Gastroesophageal sphincter (tissue), 4 donors: ENCODE measurements around the gene EPHB6. TPM values are rescaled to one million over a fixed set of nuclear protein-coding genes. Genes with fewer than 3 reads are reported as not detected.

Experiments
- ATAC-seq: fragments of 150-250 bp; one replicate; pipeline ENCODE4 v1.9.1; 2016; ENCODE audit warnings: mild to moderate bottlenecking, moderate library complexity
- H3K27ac ChIP-seq, 4 donors: fragments of 200-600 bp; sonication (generic) in 3 of 4; 1 replicate in 3 of 4; 2 replicates in 1 of 4; pipeline ENCODE4 v1.5.1; 2016 to 2019
- H3K27me3 ChIP-seq: fragments of 200-600 bp; sonication (generic); one replicate; pipeline ENCODE4 v1.5.1; 2019
- H3K36me3 ChIP-seq, 2 donors: fragments of 200-600 bp; sonication (generic); one replicate each; pipeline ENCODE4 v1.5.1; 2019; ENCODE audit warnings: control low read depth in 1 of 2
- H3K4me1 ChIP-seq, 3 donors: fragments of 200-600 bp; sonication (generic); 1 replicate in 2 of 3; 2 replicates in 1 of 3; pipeline ENCODE4 v1.5.1; 2016 to 2019; ENCODE audit warnings: control low read depth in 2 of 3
- H3K4me3 ChIP-seq, 2 donors: fragments of 200-600 bp; sonication (generic); one replicate each; pipeline ENCODE4 v1.5.1; 2019; ENCODE audit warnings: mild to moderate bottlenecking in 1 of 2, moderate library complexity in 1 of 2
- H3K9me3 ChIP-seq, 3 donors: fragments of 200-600 bp; sonication (generic); one replicate each; pipeline ENCODE4 v1.5.1; 2017 to 2019; ENCODE audit warnings: control low read depth in 2 of 3
- EP300 ChIP-seq: sonication (generic); formaldehyde crosslinking; IDR thresholded peaks from one replicate; pipeline ENCODE4 v1.6.1; 2017; ENCODE audit warnings: antibody characterized with exemption, mild to moderate bottlenecking
- POLR2A ChIP-seq, 2 donors: fragments of 450-650 bp; IDR thresholded peaks; one replicate each; pipeline ENCODE4 v1.6.1; 2017; ENCODE audit warnings: antibody characterized with exemption in 2 of 2, mild to moderate bottlenecking in 2 of 2, moderate library complexity in 1 of 2
- POLR2AphosphoS5 ChIP-seq: sonication (generic); formaldehyde crosslinking; IDR thresholded peaks from one replicate; pipeline ENCODE4 v1.6.1; 2017; ENCODE audit warnings: antibody characterized with exemption
- WGBS, 2 donors: methylation state at CpG; one replicate each; pipeline ENCODE4 v1.1.5; 2018; ENCODE audit warnings: low coverage in 1 of 2; 5-methylcytosine and 5-hydroxymethylcytosine counted together
- total RNA-seq, 4 donors: library from RNA; depleted of rRNA; stranded (reverse); fragments of >200 nt; gene quantifications; one replicate each; pipeline ENCODE4 v1.1.0, GENCODE V29; 2016
- TF ChIP-seq, protein P1 (sequence below), 4 experiments: fragments of 200-600 bp in 2 of 4; fragments of 450-650 bp in 2 of 4; sonication (generic) in 1 of 4; IDR thresholded peaks; one replicate each; pipeline ENCODE4 v1.5.1; 2017 to 2019; ENCODE audit warnings: antibody characterized with exemption in 4 of 4, mild to moderate bottlenecking in 2 of 4, moderate library complexity in 2 of 4

Gene EPHB6
- total RNA-seq, 4 donors from 2014 or later = 6.0 to 22.1 (median 9.7) TPM

DNA sequence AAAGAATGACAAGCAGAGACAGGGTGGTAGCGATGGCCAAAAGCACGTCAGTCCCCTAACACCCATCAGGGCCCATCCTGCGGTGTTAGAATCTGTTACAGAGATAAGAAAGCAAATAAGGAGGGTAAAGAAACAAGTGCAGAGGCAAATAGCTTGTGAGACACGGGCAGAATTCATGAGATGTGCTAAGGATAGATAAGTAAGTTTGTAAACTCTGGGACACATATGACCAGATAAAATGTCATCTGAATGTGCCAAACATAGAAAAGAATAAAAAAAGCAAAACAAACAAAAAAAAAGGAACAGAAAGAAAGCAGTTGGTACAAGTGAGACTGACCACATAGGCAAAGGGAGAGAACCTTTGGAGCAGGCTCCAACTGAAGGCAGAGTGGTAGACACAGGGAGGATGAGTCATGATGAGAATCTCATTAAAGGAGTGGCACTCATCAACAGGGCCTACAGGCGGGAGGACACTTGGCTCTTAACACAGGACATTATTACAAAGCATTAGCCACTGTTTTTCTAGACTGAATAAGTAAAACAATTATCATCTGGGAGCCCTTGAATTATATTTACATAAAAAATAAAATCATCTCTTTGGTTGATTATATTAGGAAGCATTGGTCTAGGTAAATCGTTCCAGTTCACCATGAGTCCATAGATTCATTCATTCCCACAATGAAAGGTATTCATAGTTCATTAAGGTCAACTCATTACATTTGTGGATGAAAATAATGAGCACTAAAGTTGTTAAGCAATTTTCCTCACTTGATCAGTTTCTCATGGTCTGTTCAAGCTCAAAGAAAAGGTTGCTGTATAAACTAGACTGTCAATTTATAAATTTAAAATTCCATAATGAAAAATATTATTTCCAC, 21.5 kb upstream of the EPHB6 start:
- TF ChIP-seq, protein P1, sequence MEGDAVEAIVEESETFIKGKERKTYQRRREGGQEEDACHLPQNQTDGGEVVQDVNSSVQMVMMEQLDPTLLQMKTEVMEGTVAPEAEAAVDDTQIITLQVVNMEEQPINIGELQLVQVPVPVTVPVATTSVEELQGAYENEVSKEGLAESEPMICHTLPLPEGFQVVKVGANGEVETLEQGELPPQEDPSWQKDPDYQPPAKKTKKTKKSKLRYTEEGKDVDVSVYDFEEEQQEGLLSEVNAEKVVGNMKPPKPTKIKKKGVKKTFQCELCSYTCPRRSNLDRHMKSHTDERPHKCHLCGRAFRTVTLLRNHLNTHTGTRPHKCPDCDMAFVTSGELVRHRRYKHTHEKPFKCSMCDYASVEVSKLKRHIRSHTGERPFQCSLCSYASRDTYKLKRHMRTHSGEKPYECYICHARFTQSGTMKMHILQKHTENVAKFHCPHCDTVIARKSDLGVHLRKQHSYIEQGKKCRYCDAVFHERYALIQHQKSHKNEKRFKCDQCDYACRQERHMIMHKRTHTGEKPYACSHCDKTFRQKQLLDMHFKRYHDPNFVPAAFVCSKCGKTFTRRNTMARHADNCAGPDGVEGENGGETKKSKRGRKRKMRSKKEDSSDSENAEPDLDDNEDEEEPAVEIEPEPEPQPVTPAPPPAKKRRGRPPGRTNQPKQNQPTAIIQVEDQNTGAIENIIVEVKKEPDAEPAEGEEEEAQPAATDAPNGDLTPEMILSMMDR (IDR thresholded peaks at IDR 0.05) = no peak
- no peak for TF ChIP-seq POLR2AphosphoS5
- TF ChIP-seq EP300 = no peak
- TF ChIP-seq POLR2A (IDR thresholded peaks at IDR 0.05) = no peak

DNA sequence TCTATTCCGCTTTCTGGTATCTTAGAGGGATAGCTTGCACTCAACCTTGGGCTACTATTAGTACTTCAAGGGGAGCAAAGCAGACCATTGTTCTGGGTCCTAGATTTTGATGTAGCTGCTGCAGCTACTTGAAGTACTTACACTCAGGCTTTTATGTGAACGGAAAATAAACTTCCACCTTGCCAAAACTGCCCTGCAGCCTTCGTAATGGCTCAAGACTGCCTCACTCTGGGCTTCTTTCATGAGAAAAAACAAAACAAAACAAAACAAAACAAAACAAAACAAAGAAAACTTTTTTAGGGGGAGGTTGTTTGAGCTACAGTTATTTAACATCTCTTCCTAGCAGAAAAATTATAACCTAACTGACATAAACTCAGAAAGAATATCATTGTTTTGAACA, 19.4 kb upstream of the EPHB6 start:
- Histone ChIP-seq H3K27me3 (no peaks in the 10 kb centered on the region), H3K4me1 (no peaks in the 10 kb centered on the region), H3K9me3 (no peaks in the 10 kb centered on the region), H3K4me3 (no peak overlapping the region), H3K27ac (no peak overlapping the region), H3K36me3 (no peaks in the 10 kb centered on the region)
- TF ChIP-seq POLR2A (IDR thresholded peaks at IDR 0.05) (no peak), EP300 (no peak), POLR2AphosphoS5 (no peak)
- TF ChIP-seq, protein P1 (IDR thresholded peaks at IDR 0.05) = no peak
- 14 to 18% methylated on average over 3 of the region's 3 CpGs for WGBS, 2 donors
- no peak for ATAC-seq

More for the DNA sequence above, 21.5 kb upstream of the EPHB6 start:
- Histone ChIP-seq H3K27me3 (no peaks in the 10 kb centered on the region), H3K27ac (no peak overlapping the region), H3K9me3 (no peaks in the 10 kb centered on the region), H3K4me1 (no peaks in the 10 kb centered on the region), H3K4me3 (no peak overlapping the region), H3K36me3 (no peaks in the 10 kb centered on the region)
- WGBS, 2 donors = 40 to 57% methylated on average over 5 to 6 of the region's 6 CpGs
- ATAC-seq = no peak

DNA sequence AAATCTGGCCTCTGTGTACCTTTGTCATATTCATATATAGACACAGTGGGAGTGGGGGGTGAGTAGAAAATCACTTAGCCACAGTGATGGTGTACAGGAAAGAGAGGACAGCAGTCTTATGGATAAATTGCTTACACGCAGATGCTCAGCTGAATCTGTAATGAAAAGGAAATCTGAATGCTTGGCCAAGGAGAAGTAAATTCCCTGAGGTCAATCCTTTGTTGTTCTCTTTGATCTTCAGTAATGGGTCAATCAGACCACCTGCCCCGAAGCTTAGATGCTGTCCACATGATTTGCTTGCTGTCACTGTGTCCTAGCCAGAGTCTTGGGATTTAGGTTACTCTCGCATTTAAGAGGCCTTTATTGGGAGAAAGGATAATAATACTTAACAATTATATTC, 18.4 kb upstream of the EPHB6 start:
- H3K27ac ChIP-seq = no peak overlapping the region
- no peaks in the 10 kb centered on the region for H3K36me3 ChIP-seq
- ATAC-seq = no peak
- no peaks in the 10 kb centered on the region for H3K4me1 ChIP-seq
- 77 to 91% methylated on average over 2 to 3 of the region's 3 CpGs for WGBS, 2 donors
- no peaks in the 10 kb centered on the region for H3K27me3 ChIP-seq
- H3K4me3 ChIP-seq = no peak overlapping the region
- H3K9me3 ChIP-seq = no peaks in the 10 kb centered on the region
- no peak for TF ChIP-seq POLR2AphosphoS5
- TF ChIP-seq EP300 = no peak
- TF ChIP-seq, protein P1 (IDR thresholded peaks at IDR 0.05) = no peak
- no peak for TF ChIP-seq POLR2A (IDR thresholded peaks at IDR 0.05)

DNA sequence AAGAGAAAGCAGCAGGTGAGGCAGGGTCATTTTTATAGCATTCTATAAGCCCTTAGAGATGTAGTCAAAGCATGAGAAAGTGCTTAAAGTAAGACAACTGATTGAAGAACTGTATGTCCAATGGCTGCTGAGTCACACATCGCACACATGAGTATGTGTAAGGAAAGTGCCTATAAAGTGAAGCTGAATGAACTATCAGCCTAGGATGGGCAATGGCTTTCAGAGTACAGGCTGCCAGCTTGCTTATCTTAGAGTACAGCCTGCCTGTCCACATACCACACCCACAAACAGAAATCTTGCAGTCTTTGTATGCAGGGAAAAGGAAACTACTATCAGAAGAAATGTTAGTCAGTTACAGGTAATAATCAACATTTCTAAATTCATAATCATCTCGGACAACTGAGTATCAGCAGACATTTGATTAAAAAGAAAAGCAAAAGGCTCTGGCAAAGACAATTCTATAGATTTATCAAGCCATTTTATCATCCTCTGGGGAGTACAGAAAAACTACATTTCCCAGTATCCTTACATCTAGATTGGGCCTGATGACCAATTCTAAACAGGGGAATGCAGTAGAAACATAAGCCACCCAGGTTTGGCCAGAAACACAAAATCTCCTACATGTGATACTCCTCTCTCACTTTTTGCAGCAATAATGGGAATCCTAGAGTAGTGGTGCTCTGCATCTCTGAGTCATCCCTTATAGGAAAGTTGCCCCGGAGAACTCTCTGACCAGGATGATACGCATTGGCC, 16.2 kb upstream of the EPHB6 start:
- H3K36me3 ChIP-seq = no peaks in the 10 kb centered on the region
- H3K27me3 ChIP-seq = no peaks in the 10 kb centered on the region
- no peaks in the 10 kb centered on the region for H3K9me3 ChIP-seq
- no peak overlapping the region for H3K4me3 ChIP-seq
- no peaks in the 10 kb centered on the region for H3K4me1 ChIP-seq
- H3K27ac ChIP-seq = no peak overlapping the region
- TF ChIP-seq, protein P1 (IDR thresholded peaks at IDR 0.05) = no peak
- TF ChIP-seq EP300 = no peak
- no peak for TF ChIP-seq POLR2AphosphoS5
- TF ChIP-seq POLR2A (IDR thresholded peaks at IDR 0.05) = no peak
- ATAC-seq = no peak
- 64 to 66% methylated on average over 4 of the region's 4 CpGs for WGBS, 2 donors
